ENCODE data around the gene RABAC1.

DNA sequence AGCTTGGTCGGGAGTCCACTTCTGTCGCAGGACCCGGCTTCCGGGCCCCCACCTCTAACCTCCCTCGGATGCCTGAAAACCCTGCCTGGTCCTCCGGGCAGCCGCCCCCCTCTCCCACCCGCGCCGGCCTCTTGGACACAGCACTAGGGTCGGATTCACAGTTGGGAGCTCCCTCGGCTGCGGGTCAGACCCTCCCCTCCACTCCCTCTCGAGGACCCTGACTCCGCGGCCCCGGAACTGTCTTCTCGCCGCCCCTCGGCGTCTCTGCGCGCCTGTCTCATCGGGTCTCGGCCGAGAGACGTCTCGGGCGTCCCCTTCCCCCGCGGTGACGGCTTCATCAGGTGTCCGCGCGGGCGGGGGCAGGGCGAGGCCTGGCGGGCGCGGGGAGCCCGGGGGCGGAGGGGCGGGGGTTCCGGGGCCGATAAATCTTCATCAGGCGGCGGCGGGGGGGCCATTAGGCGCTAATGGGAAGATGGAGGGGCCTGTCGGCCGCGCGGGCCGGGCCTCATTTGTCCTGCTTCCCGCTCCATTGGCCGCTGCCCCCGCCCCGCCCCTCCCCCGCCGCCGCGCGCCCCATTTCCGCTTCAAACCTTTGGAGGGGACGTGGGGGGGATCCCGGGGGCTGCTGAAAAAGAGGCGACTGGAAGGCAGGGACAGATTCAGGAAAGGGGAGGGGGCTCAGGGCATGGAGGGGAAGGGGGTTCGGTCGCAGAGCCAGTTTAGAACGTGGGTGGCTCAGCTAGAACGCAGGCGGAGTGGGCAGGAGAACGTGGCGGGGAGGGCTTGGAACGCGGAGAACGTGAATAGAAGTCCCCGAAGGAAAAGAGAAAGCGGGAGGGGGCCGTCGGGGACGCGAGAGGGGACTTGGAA lies 19.0 kb downstream of the RABAC1 start:
- TF ChIP-seq, protein P1, sequence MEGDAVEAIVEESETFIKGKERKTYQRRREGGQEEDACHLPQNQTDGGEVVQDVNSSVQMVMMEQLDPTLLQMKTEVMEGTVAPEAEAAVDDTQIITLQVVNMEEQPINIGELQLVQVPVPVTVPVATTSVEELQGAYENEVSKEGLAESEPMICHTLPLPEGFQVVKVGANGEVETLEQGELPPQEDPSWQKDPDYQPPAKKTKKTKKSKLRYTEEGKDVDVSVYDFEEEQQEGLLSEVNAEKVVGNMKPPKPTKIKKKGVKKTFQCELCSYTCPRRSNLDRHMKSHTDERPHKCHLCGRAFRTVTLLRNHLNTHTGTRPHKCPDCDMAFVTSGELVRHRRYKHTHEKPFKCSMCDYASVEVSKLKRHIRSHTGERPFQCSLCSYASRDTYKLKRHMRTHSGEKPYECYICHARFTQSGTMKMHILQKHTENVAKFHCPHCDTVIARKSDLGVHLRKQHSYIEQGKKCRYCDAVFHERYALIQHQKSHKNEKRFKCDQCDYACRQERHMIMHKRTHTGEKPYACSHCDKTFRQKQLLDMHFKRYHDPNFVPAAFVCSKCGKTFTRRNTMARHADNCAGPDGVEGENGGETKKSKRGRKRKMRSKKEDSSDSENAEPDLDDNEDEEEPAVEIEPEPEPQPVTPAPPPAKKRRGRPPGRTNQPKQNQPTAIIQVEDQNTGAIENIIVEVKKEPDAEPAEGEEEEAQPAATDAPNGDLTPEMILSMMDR (IDR thresholded peaks at IDR 0.05) = no peak
- TF ChIP-seq POLR2A (IDR thresholded peaks at IDR 0.05) = no peak

Measured in lower leg skin (tissue), 3 donors.